ENCODE results near the gene VPS39.

Gene VPS39

DNA sequence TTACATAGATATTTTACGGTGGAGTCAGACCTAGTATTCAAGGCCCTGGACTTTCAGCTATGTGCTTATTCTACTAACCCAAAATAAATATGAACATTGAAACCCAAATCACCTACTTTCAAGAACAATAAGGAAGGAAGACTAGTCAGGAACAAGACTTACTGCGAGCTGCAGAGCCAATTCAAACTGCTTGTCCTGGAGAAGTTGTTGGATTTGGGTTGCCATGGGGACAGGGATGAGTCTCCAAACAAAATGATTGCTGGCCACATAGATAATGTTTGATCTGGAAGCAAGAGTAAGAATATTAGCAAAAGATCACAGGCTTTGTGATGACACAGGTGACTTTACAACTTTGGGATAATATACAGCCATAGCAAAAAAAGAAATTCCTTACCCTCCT lies 30.0 kb downstream of the VPS39 start:
- no peak for TF ChIP-seq TAF1 (IDR thresholded peaks at IDR 0.05; ENCODE audit: borderline replicate concordance, insufficient read depth, low read length)
- TF ChIP-seq POLR2AphosphoS5 (IDR thresholded peaks at IDR 0.05; ENCODE audit: low read depth, low read length) = no peak
- TF ChIP-seq SIN3A (IDR thresholded peaks at IDR 0.05; ENCODE audit: borderline replicate concordance, insufficient read depth, low read length) = no peak
- TF ChIP-seq, protein P1, sequence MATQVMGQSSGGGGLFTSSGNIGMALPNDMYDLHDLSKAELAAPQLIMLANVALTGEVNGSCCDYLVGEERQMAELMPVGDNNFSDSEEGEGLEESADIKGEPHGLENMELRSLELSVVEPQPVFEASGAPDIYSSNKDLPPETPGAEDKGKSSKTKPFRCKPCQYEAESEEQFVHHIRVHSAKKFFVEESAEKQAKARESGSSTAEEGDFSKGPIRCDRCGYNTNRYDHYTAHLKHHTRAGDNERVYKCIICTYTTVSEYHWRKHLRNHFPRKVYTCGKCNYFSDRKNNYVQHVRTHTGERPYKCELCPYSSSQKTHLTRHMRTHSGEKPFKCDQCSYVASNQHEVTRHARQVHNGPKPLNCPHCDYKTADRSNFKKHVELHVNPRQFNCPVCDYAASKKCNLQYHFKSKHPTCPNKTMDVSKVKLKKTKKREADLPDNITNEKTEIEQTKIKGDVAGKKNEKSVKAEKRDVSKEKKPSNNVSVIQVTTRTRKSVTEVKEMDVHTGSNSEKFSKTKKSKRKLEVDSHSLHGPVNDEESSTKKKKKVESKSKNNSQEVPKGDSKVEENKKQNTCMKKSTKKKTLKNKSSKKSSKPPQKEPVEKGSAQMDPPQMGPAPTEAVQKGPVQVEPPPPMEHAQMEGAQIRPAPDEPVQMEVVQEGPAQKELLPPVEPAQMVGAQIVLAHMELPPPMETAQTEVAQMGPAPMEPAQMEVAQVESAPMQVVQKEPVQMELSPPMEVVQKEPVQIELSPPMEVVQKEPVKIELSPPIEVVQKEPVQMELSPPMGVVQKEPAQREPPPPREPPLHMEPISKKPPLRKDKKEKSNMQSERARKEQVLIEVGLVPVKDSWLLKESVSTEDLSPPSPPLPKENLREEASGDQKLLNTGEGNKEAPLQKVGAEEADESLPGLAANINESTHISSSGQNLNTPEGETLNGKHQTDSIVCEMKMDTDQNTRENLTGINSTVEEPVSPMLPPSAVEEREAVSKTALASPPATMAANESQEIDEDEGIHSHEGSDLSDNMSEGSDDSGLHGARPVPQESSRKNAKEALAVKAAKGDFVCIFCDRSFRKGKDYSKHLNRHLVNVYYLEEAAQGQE (IDR thresholded peaks at IDR 0.05; ENCODE audit: insufficient read depth in 1 of 2, low read depth in 2 of 2, low read length in 2 of 2) = no peak
- TF ChIP-seq FOXP2 (optimal IDR thresholded peaks at IDR 0.05; ENCODE audit: borderline replicate concordance, extremely low read depth, extremely low read length, insufficient read depth) = no peak

GRCh38 chr15:42175671-42176070 lies 32.4 kb downstream of the VPS39 start:
- TF ChIP-seq, protein P1 (IDR thresholded peaks at IDR 0.05; ENCODE audit: insufficient read depth in 1 of 2, low read depth in 2 of 2, low read length in 2 of 2) = no peak
- TF ChIP-seq SIN3A (IDR thresholded peaks at IDR 0.05; ENCODE audit: borderline replicate concordance, insufficient read depth, low read length) = no peak
- TF ChIP-seq FOXP2 (optimal IDR thresholded peaks at IDR 0.05; ENCODE audit: borderline replicate concordance, extremely low read depth, extremely low read length, insufficient read depth) = no peak
- no peak for TF ChIP-seq TAF1 (IDR thresholded peaks at IDR 0.05; ENCODE audit: borderline replicate concordance, insufficient read depth, low read length)
- no peak for TF ChIP-seq POLR2AphosphoS5 (IDR thresholded peaks at IDR 0.05; ENCODE audit: low read depth, low read length)

DNA sequence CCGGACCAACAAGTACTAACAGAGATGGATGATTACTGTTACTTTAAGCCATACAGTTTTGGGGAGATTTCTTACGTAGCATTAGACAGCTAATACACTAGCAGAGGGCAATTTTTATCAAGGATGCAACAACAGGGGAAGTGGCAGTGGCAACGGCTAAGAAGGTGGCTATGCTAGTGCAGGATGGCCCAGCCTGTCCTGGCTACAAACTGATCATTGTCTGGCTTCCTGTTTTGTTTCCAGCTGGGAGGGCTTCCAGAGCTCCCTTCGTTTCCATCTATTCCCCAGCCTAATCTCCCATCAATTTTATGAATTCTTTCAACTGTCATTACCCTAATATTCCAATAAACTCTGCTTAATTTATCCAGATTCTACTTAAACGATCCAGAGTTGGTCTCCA lies 35.6 kb downstream of the VPS39 start:
- TF ChIP-seq POLR2AphosphoS5 (IDR thresholded peaks at IDR 0.05; ENCODE audit: low read depth, low read length) (no peak), SIN3A (IDR thresholded peaks at IDR 0.05; ENCODE audit: borderline replicate concordance, insufficient read depth, low read length) (no peak), FOXP2 (optimal IDR thresholded peaks at IDR 0.05; ENCODE audit: borderline replicate concordance, extremely low read depth, extremely low read length, insufficient read depth) (no peak), TAF1 (IDR thresholded peaks at IDR 0.05; ENCODE audit: borderline replicate concordance, insufficient read depth, low read length) (no peak)
- TF ChIP-seq, protein P1 (IDR thresholded peaks at IDR 0.05; ENCODE audit: insufficient read depth in 1 of 2, low read depth in 2 of 2, low read length in 2 of 2) = no peak

GRCh38 chr15:42171795-42172194 lies 36.3 kb downstream of the VPS39 start:
- TF ChIP-seq, protein P1 (IDR thresholded peaks at IDR 0.05; ENCODE audit: insufficient read depth in 1 of 2, low read depth in 2 of 2, low read length in 2 of 2) = no peak
- TF ChIP-seq FOXP2 (optimal IDR thresholded peaks at IDR 0.05; ENCODE audit: borderline replicate concordance, extremely low read depth, extremely low read length, insufficient read depth) = no peak
- no peak for TF ChIP-seq SIN3A (IDR thresholded peaks at IDR 0.05; ENCODE audit: borderline replicate concordance, insufficient read depth, low read length)
- no peak for TF ChIP-seq TAF1 (IDR thresholded peaks at IDR 0.05; ENCODE audit: borderline replicate concordance, insufficient read depth, low read length)
- TF ChIP-seq POLR2AphosphoS5 (IDR thresholded peaks at IDR 0.05; ENCODE audit: low read depth, low read length) = no peak

GRCh38 chr15:42171122-42171521 lies 37.0 kb downstream of the VPS39 start:
- TF ChIP-seq POLR2AphosphoS5 (IDR thresholded peaks at IDR 0.05; ENCODE audit: low read depth, low read length) = no peak
- TF ChIP-seq TAF1 (IDR thresholded peaks at IDR 0.05; ENCODE audit: borderline replicate concordance, insufficient read depth, low read length) = no peak
- TF ChIP-seq SIN3A (IDR thresholded peaks at IDR 0.05; ENCODE audit: borderline replicate concordance, insufficient read depth, low read length) = no peak
- TF ChIP-seq, protein P1 (IDR thresholded peaks at IDR 0.05; ENCODE audit: insufficient read depth in 1 of 2, low read depth in 2 of 2, low read length in 2 of 2) = no peak
- TF ChIP-seq FOXP2 (optimal IDR thresholded peaks at IDR 0.05; ENCODE audit: borderline replicate concordance, extremely low read depth, extremely low read length, insufficient read depth) = no peak
